ENCODE measurements around the gene DPH2. TPM values are rescaled to one million over a fixed set of nuclear protein-coding genes. Genes with fewer than 3 reads are reported as not detected.

DPH2 gene
- total RNA-seq, 1 experiment from 2014 or later = 28.5 TPM

GRCh38 chr1:43982808-43983207 lies 13.0 kb downstream of the DPH2 start:
- no peak for DNase-seq (ENCODE audit: low spot score)

GRCh38 chr1:43983253-43983899 lies 13.6 kb downstream of the DPH2 start:
- no peak for DNase-seq (ENCODE audit: low spot score)

GRCh38 chr1:43984855-43985254 lies 15.0 kb downstream of the DPH2 start:
- no peak for DNase-seq (ENCODE audit: low spot score)

- DNase-seq (ENCODE audit: low spot score) = no peak
These were observed 16.3 kb downstream of the DPH2 start for GRCh38 chr1:43985984-43986595.

- DNase-seq (ENCODE audit: low spot score) = no peak
These were observed 16.9 kb downstream of the DPH2 start for GRCh38 chr1:43986712-43987111.

- no peak for DNase-seq (ENCODE audit: low spot score)
These were observed 17.5 kb downstream of the DPH2 start for GRCh38 chr1:43987159-43987902.

- DNase-seq (ENCODE audit: low spot score) = no peak
These were observed 20.7 kb downstream of the DPH2 start for GRCh38 chr1:43990271-43991199.

- no peak for DNase-seq (ENCODE audit: low spot score)
These were observed 21.3 kb downstream of the DPH2 start for GRCh38 chr1:43991200-43991475.

- peak; percentile 85 for DNase-seq (ENCODE audit: low spot score)
These were observed 21.8 kb downstream of the DPH2 start, which contains the start of gene CCDC24 for GRCh38 chr1:43991476-43992231. TSS of gene CCDC24 (plus strand) at chr1:43991599. CDS start at chr1:43991879, 280 bp downstream.

- no peak for DNase-seq (ENCODE audit: low spot score)
These were observed 22.6 kb downstream of the DPH2 start for GRCh38 chr1:43992232-43992995.

- no peak for DNase-seq (ENCODE audit: low spot score)
These were observed 23.6 kb downstream of the DPH2 start for GRCh38 chr1:43993206-43993914.

- DNase-seq (ENCODE audit: low spot score) = no peak
These were observed 24.3 kb downstream of the DPH2 start for GRCh38 chr1:43994071-43994470.

- peak; percentile 49 for DNase-seq (ENCODE audit: low spot score)
These were observed 25.3 kb downstream of the DPH2 start for GRCh38 chr1:43994794-43995790.

GRCh38 chr1:43995984-43996732 lies 26.3 kb downstream of the DPH2 start:
- no peak for DNase-seq (ENCODE audit: low spot score)

GRCh38 chr1:43996733-43997115 lies 26.9 kb downstream of the DPH2 start:
- no peak for DNase-seq (ENCODE audit: low spot score)

- DNase-seq (ENCODE audit: low spot score) = no peak
These were observed 27.6 kb downstream of the DPH2 start for GRCh38 chr1:43997295-43997999.

GRCh38 chr1:43998000-43998378 lies 28.2 kb downstream of the DPH2 start:
- no peak for DNase-seq (ENCODE audit: low spot score)
